Common myeloid progenitor, CD34-positive (primary cell): Measurements from ENCODE around the gene TUT7.

Experiments
- CTCF ChIA-PET: fragments of 350-600 bp; sonication (Branson Sonifier 250); formaldehyde crosslinking; loops from one replicate; lab custom pipeline; 2021; ENCODE audit warnings: antibody characterized with exemption; lab: Charles Lee
- POLR2A ChIA-PET: fragments of 350-600 bp; sonication (Branson Sonifier 250); formaldehyde crosslinking; loops from one replicate; lab custom pipeline; 2021; ENCODE audit warnings: antibody characterized with exemption; lab: Charles Lee
- DNase-seq, 3 donors: peaks; one replicate each; pipeline versions ENCODE4 v3.0.0 to v3.0.0-alpha.2; 2013
- H3K27ac ChIP-seq, 2 experiments: 1 replicate in 1 of 2; 2 replicates in 1 of 2; pipeline ENCODE4 v1.7.0; 2013; ENCODE audit warnings: inconsistent platforms in 2 of 2, low read length in 2 of 2, mild to moderate bottlenecking in 2 of 2, low read depth in 1 of 2, moderate library complexity in 1 of 2; ENCODE audit not compliant: severe bottlenecking in 2 of 2, insufficient read depth in 1 of 2, poor library complexity in 1 of 2
- H3K27me3 ChIP-seq, 5 experiments: replicated peaks in 2 of 5; 1 replicate in 3 of 5; 2 replicates in 2 of 5; pipeline versions ENCODE4 v1.6.1 to v1.7.0; 2013; ENCODE audit warnings: low read length in 4 of 5, mild to moderate bottlenecking in 2 of 5, moderate library complexity in 2 of 5, inconsistent platforms in 1 of 5; ENCODE audit not compliant: insufficient read depth in 5 of 5, control insufficient read depth in 4 of 5
- H3K36me3 ChIP-seq, 4 experiments: 1 replicate in 2 of 4; 2 replicates in 2 of 4; pipeline versions ENCODE4 v1.6.1 to v1.7.0; 2013; ENCODE audit warnings: low read length in 3 of 4, control low read depth in 1 of 4, mild to moderate bottlenecking in 1 of 4; ENCODE audit not compliant: control insufficient read depth in 4 of 4, insufficient read depth in 4 of 4
- H3K4me1 ChIP-seq, 4 experiments: 1 replicate in 3 of 4; 2 replicates in 1 of 4; pipeline versions ENCODE4 v1.6.1 to v1.7.1; 2013; ENCODE audit warnings: low read length in 3 of 4, mild to moderate bottlenecking in 3 of 4, control low read depth in 1 of 4, inconsistent platforms in 1 of 4, moderate library complexity in 1 of 4; ENCODE audit not compliant: control insufficient read depth in 4 of 4, insufficient read depth in 4 of 4; ENCODE audit errors: control extremely low read depth in 1 of 4
- H3K4me3 ChIP-seq, 7 experiments: 1 replicate in 4 of 7; 2 replicates in 3 of 7; pipeline versions ENCODE4 v1.5.1 to v1.7.0; 2013; ENCODE audit warnings: mild to moderate bottlenecking in 7 of 7, low read length in 6 of 7, moderate library complexity in 6 of 7, inconsistent platforms in 2 of 7, low read depth in 2 of 7, control low read depth in 1 of 7; ENCODE audit not compliant: insufficient read depth in 4 of 7, control insufficient read depth in 1 of 7; ENCODE audit errors: extremely low read depth in 1 of 7
- H3K9me3 ChIP-seq, 5 experiments: 1 replicate in 4 of 5; 2 replicates in 1 of 5; pipeline versions ENCODE4 v1.6.1 to v1.7.1; 2013; ENCODE audit warnings: low read length in 4 of 5, mild to moderate bottlenecking in 2 of 5, inconsistent platforms in 1 of 5, low read depth in 1 of 5, moderate library complexity in 1 of 5; ENCODE audit not compliant: control insufficient read depth in 4 of 5, insufficient read depth in 2 of 5; ENCODE audit errors: control extremely low read depth in 1 of 5
- WGBS: methylation state at CpG from one replicate; pipeline ENCODE4 v1.1.5; 2013; ENCODE audit not compliant: insufficient coverage; 5-methylcytosine and 5-hydroxymethylcytosine counted together

TUT7 gene

GRCh38 chr9:86241216-86241615 is 113.0 kb downstream of the TUT7 start:
- POLR2A ChIA-PET, result no interaction called here

GRCh38 chr9:86238861-86239770 is 115.1 kb downstream of the TUT7 start:
- 100% methylated on average over 4 of the region's 10 CpGs for WGBS
- Histone ChIP-seq H3K27me3 (no peaks in the 10 kb centered on the region), H3K27ac (no peak overlapping the region), H3K36me3 (no peaks in the 10 kb centered on the region), H3K9me3 (no peaks in the 10 kb centered on the region), H3K4me3 (no peak overlapping the region), H3K4me1 (peaks cover 0 to 13% (median 4%) of the 10 kb centered on the region in 4 experiments)
- ChIA-PET POLR2A (no interaction called here), CTCF (interaction anchor here (0.7 to 1.4 kb wide), 5 partner anchors 8 to 421 kb away, joined by 3 to 5 read pairs (median 3); no protein-coding TSS in a partner anchor)
- peak; percentile 9 to 24 (median 22) for DNase-seq

More at GRCh38 chr9:86241216-86241615, 113.0 kb downstream of the TUT7 start:
- CTCF ChIA-PET, result interaction anchor here (1.2 to 1.6 kb wide), 2 partner anchors 12 to 40 kb away, joined by 3 to 4 read pairs; no protein-coding TSS in a partner anchor
- Histone ChIP-seq H3K9me3 (no peaks in the 10 kb centered on the region), H3K36me3 (no peaks in the 10 kb centered on the region), H3K27me3 (no peaks in the 10 kb centered on the region), H3K27ac (no peak overlapping the region), H3K4me1 (peaks cover 0 to 13% (median 4%) of the 10 kb centered on the region in 4 experiments), H3K4me3 (no peak overlapping the region)
- 37% methylated on average over 7 of the region's 7 CpGs for WGBS
- DNase-seq, result peak in 2 of 3 donors; percentile 10 to 17
